Measurements from ENCODE around the gene CHD9. TPM values are rescaled to one million over a fixed set of nuclear protein-coding genes. Genes with fewer than 3 reads are reported as not detected.

The CHD9 gene
- polyA plus RNA-seq, 1 donor from 2014 or later = 69.3 TPM

DNA sequence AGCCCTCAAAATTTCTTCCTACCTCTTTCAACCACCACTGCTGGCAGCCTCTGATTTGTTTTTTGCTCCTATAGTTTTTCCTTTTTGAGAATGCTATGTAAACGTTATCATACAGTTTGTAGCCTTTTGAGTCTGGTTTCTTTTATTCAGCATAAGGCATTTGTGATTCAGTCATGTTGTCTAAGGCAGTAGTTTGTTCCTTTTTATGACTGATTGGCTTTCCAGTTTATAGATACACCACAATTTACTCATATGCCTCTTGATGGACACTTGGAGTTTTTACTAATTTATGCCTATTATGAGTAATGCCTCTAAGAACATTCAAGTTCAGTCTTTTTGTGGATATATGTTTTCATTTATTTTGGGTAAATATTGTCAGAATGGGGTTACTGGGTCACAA, 136.6 kb downstream of the CHD9 start:
- Histone ChIP-seq H3K9me2 (ENCODE audit: insufficient read depth, low read length) (no peaks in the 10 kb centered on the region), H3K4me2 (ENCODE audit: low read length) (no peak overlapping the region), H2AFZ (ENCODE audit: low read depth, low read length) (no peak overlapping the region), H3K27ac (ENCODE audit: low read length) (no peak overlapping the region), H3K79me2 (replicated peaks; ENCODE audit: insufficient read depth, low read length) (no peaks in the 10 kb centered on the region), H3K36me3 (ENCODE audit: insufficient read depth, low read length) (no peaks in the 10 kb centered on the region), H3K9ac (ENCODE audit: low read length) (no peak overlapping the region), H3F3A (ENCODE audit: insufficient read depth, low read length, poor library complexity, severe bottlenecking) (no peaks in the 10 kb centered on the region), H3K27me3 (ENCODE audit: insufficient read depth, low read depth, low read length) (no peaks in the 10 kb centered on the region), H4K20me1 (ENCODE audit: insufficient read depth) (no peaks in the 10 kb centered on the region), H3K9me3 (ENCODE audit: low read length) (no peaks in the 10 kb centered on the region), H3K4me3 (ENCODE audit: low read length) (no peak overlapping the region)
- TF ChIP-seq EZH2 (IDR thresholded peaks at IDR 0.05; ENCODE audit: borderline replicate concordance, insufficient read depth, low read length, poor library complexity, severe bottlenecking) (no peak), EP300 (conservative IDR thresholded peaks at IDR 0.05; ENCODE audit: poor library complexity, severe bottlenecking) (no peak)

GRCh38 chr16:53198933-53199332, 144.1 kb downstream of the CHD9 start:
- no peak overlapping the region for H2AFZ ChIP-seq (ENCODE audit: low read depth, low read length)
- no peak overlapping the region for H3K4me2 ChIP-seq (ENCODE audit: low read length)
- no peaks in the 10 kb centered on the region for H3K9me3 ChIP-seq (ENCODE audit: low read length)
- H4K20me1 ChIP-seq (ENCODE audit: insufficient read depth) = no peaks in the 10 kb centered on the region
- H3K27me3 ChIP-seq (ENCODE audit: insufficient read depth, low read depth, low read length) = no peaks in the 10 kb centered on the region
- no peak overlapping the region for H3K27ac ChIP-seq (ENCODE audit: low read length)
- H3K4me3 ChIP-seq (ENCODE audit: low read length) = no peak overlapping the region
- H3K9me2 ChIP-seq (ENCODE audit: insufficient read depth, low read length) = no peaks in the 10 kb centered on the region
- no peak overlapping the region for H3K9ac ChIP-seq (ENCODE audit: low read length)
- peaks cover 3% of the 10 kb centered on the region for H3K79me2 ChIP-seq (replicated peaks; ENCODE audit: insufficient read depth, low read length)
- no peaks in the 10 kb centered on the region for H3K36me3 ChIP-seq (ENCODE audit: insufficient read depth, low read length)
- TF ChIP-seq SMC3 (conservative IDR thresholded peaks at IDR 0.05; ENCODE audit: poor library complexity) (no peak), EZH2 (IDR thresholded peaks at IDR 0.05; ENCODE audit: borderline replicate concordance, insufficient read depth, low read length, poor library complexity, severe bottlenecking) (no peak), EP300 (conservative IDR thresholded peaks at IDR 0.05; ENCODE audit: poor library complexity, severe bottlenecking) (no peak)
- TF ChIP-seq, protein P1, sequence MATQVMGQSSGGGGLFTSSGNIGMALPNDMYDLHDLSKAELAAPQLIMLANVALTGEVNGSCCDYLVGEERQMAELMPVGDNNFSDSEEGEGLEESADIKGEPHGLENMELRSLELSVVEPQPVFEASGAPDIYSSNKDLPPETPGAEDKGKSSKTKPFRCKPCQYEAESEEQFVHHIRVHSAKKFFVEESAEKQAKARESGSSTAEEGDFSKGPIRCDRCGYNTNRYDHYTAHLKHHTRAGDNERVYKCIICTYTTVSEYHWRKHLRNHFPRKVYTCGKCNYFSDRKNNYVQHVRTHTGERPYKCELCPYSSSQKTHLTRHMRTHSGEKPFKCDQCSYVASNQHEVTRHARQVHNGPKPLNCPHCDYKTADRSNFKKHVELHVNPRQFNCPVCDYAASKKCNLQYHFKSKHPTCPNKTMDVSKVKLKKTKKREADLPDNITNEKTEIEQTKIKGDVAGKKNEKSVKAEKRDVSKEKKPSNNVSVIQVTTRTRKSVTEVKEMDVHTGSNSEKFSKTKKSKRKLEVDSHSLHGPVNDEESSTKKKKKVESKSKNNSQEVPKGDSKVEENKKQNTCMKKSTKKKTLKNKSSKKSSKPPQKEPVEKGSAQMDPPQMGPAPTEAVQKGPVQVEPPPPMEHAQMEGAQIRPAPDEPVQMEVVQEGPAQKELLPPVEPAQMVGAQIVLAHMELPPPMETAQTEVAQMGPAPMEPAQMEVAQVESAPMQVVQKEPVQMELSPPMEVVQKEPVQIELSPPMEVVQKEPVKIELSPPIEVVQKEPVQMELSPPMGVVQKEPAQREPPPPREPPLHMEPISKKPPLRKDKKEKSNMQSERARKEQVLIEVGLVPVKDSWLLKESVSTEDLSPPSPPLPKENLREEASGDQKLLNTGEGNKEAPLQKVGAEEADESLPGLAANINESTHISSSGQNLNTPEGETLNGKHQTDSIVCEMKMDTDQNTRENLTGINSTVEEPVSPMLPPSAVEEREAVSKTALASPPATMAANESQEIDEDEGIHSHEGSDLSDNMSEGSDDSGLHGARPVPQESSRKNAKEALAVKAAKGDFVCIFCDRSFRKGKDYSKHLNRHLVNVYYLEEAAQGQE (IDR thresholded peaks at IDR 0.05; ENCODE audit: borderline replicate concordance) = no peak
- no peaks in the 10 kb centered on the region for H3F3A ChIP-seq (ENCODE audit: insufficient read depth, low read length, poor library complexity, severe bottlenecking)

- no peaks in the 10 kb centered on the region for H3K36me3 ChIP-seq (ENCODE audit: insufficient read depth, low read length)
- TF ChIP-seq EP300 (conservative IDR thresholded peaks at IDR 0.05; ENCODE audit: poor library complexity, severe bottlenecking) = no peak
- TF ChIP-seq RAD21 (conservative IDR thresholded peaks at IDR 0.05) = no peak
- TF ChIP-seq MXI1 (conservative IDR thresholded peaks at IDR 0.05; ENCODE audit: poor library complexity, severe bottlenecking) = no peak
- no peak for TF ChIP-seq TAF1 (IDR thresholded peaks at IDR 0.05; ENCODE audit: low read depth)
- TF ChIP-seq POLR2AphosphoS5 (IDR thresholded peaks at IDR 0.05) = no peak
- H2AFZ ChIP-seq (ENCODE audit: low read depth, low read length) = no peak overlapping the region
- no peak overlapping the region for H3K27ac ChIP-seq (ENCODE audit: low read length)
- H3K9ac ChIP-seq (ENCODE audit: low read length) = no peak overlapping the region
- H4K20me1 ChIP-seq (ENCODE audit: insufficient read depth) = no peaks in the 10 kb centered on the region
- no peaks in the 10 kb centered on the region for H3K27me3 ChIP-seq (ENCODE audit: insufficient read depth, low read depth, low read length)
- H3K4me2 ChIP-seq (ENCODE audit: low read length) = no peak overlapping the region
- no peaks in the 10 kb centered on the region for H3F3A ChIP-seq (ENCODE audit: insufficient read depth, low read length, poor library complexity, severe bottlenecking)
- H3K4me3 ChIP-seq (ENCODE audit: low read length) = no peak overlapping the region
- H3K9me2 ChIP-seq (ENCODE audit: insufficient read depth, low read length) = no peaks in the 10 kb centered on the region
- H3K9me3 ChIP-seq (ENCODE audit: low read length) = no peaks in the 10 kb centered on the region
- H3K79me2 ChIP-seq (replicated peaks; ENCODE audit: insufficient read depth, low read length) = peaks cover 3% of the 10 kb centered on the region
Observed at GRCh38 chr16:53201900-53202299, 147.1 kb downstream of the CHD9 start.

Data from neural cell (in vitro differentiated cells).